NB4 (cell line): ENCODE results near the gene MAGEB6B.

ENCODE experiments used
- DNase-seq: peaks from one replicate; pipeline ENCODE4 v3.0.0; 2010; ENCODE audit warnings: low read depth
- H3K4me3 ChIP-seq: one replicate; pipeline ENCODE4 v1.5.1; 2011; ENCODE audit warnings: mild to moderate bottlenecking, low read depth, low read length, moderate library complexity
- MYC ChIP-seq: IDR thresholded peaks from 2 replicates; pipeline ENCODE4 v1.6.1; 2011; ENCODE audit warnings: low read depth, low read length
- POLR2A ChIP-seq: IDR thresholded peaks from 2 replicates; pipeline ENCODE4 v1.6.1; 2011; ENCODE audit warnings: mild to moderate bottlenecking; ENCODE audit not compliant: insufficient read length; ENCODE audit errors: extremely low read depth
- TF ChIP-seq, protein P1 (sequence below): IDR thresholded peaks from one replicate; pipeline ENCODE4 v1.5.1; 2012; ENCODE audit warnings: low read depth, low read length
- TF ChIP-seq, protein P2 (sequence below): IDR thresholded peaks from 2 replicates; pipeline ENCODE4 v1.6.1; 2011; ENCODE audit warnings: low read depth, low read length

The MAGEB6B gene

DNA sequence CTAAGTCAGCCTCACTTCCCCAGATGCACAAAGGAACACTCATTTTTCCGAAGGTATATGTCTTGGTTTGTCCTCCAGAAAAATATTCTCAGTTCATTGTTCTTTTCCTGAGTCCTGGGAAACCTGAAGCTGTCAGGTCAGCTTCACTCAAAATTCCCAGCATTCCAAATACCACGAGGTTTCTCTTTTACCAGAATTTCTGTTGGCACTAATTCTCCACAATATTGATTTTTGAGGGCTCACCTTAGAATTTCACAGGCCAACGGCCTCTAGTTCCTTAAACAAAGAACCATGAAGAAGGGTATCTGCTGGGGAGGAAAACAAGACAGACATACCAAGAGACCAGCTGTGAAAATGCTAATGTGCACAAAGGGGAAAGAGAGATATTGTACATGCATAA lies 47.6 kb downstream of the MAGEB6B start:
- no peak overlapping the region for H3K4me3 ChIP-seq
- no peak for DNase-seq
- TF ChIP-seq POLR2A = no peak
- TF ChIP-seq MYC = no peak
- TF ChIP-seq, protein P1, sequence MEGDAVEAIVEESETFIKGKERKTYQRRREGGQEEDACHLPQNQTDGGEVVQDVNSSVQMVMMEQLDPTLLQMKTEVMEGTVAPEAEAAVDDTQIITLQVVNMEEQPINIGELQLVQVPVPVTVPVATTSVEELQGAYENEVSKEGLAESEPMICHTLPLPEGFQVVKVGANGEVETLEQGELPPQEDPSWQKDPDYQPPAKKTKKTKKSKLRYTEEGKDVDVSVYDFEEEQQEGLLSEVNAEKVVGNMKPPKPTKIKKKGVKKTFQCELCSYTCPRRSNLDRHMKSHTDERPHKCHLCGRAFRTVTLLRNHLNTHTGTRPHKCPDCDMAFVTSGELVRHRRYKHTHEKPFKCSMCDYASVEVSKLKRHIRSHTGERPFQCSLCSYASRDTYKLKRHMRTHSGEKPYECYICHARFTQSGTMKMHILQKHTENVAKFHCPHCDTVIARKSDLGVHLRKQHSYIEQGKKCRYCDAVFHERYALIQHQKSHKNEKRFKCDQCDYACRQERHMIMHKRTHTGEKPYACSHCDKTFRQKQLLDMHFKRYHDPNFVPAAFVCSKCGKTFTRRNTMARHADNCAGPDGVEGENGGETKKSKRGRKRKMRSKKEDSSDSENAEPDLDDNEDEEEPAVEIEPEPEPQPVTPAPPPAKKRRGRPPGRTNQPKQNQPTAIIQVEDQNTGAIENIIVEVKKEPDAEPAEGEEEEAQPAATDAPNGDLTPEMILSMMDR = no peak
- TF ChIP-seq, protein P2, sequence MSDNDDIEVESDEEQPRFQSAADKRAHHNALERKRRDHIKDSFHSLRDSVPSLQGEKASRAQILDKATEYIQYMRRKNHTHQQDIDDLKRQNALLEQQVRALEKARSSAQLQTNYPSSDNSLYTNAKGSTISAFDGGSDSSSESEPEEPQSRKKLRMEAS = no peak
